KMS-11 (cell line): Measurements from ENCODE around the gene CAMKMT.

Source experiments
- H2AFZ ChIP-seq: fragments of 200-600 bp; sonication (generic); 2 replicates; pipeline ENCODE4 v1.6.1; 2016; ENCODE audit warnings: antibody characterized with exemption, mixed run types, low read depth
- H3K27ac ChIP-seq: fragments of 200-600 bp; sonication (generic); 2 replicates; pipeline ENCODE4 v1.6.1; 2016; ENCODE audit warnings: mild to moderate bottlenecking, mixed run types
- H3K27me3 ChIP-seq: fragments of 200-600 bp; sonication (generic); 2 replicates; pipeline ENCODE4 v1.6.1; 2017; ENCODE audit warnings: mild to moderate bottlenecking, low read depth, mixed run types, moderate library complexity; ENCODE audit not compliant: insufficient read depth
- H3K36me3 ChIP-seq: fragments of 200-600 bp; sonication (generic); 2 replicates; pipeline ENCODE4 v1.6.1; 2017; ENCODE audit warnings: mild to moderate bottlenecking, mixed run types; ENCODE audit not compliant: insufficient read depth
- H3K4me1 ChIP-seq: fragments of 200-600 bp; sonication (generic); 2 replicates; pipeline ENCODE4 v1.6.1; 2016; ENCODE audit warnings: mild to moderate bottlenecking, low read depth, mixed run types; ENCODE audit not compliant: poor library complexity, severe bottlenecking
- H3K4me2 ChIP-seq: fragments of 200-600 bp; sonication (generic); 2 replicates; pipeline ENCODE4 v1.7.0; 2016; ENCODE audit warnings: mild to moderate bottlenecking, mixed run types
- H3K4me3 ChIP-seq: fragments of 200-600 bp; sonication (generic); IDR thresholded peaks from 2 replicates; pipeline ENCODE4 v1.6.1; 2017; ENCODE audit warnings: low read depth, low read length, mixed read lengths; ENCODE audit not compliant: insufficient read depth
- H3K79me2 ChIP-seq: fragments of 200-600 bp; sonication (generic); 2 replicates; pipeline ENCODE4 v1.6.1; 2016; ENCODE audit warnings: low read depth, mixed run types; ENCODE audit not compliant: insufficient read depth
- H3K9ac ChIP-seq: fragments of 200-600 bp; sonication (generic); 2 replicates; pipeline ENCODE4 v1.6.1; 2016; ENCODE audit warnings: mild to moderate bottlenecking, mixed run types
- H4K20me1 ChIP-seq: fragments of 200-600 bp; sonication (generic); 2 replicates; pipeline ENCODE4 v1.6.1; 2016; ENCODE audit warnings: mild to moderate bottlenecking, mixed run types; ENCODE audit not compliant: insufficient read depth
- TF ChIP-seq, protein P1 (sequence below): fragments of 200-600 bp; sonication (generic); conservative IDR thresholded peaks from 2 replicates; pipeline ENCODE4 v1.6.1; 2017; ENCODE audit warnings: low read depth, mild to moderate bottlenecking, antibody characterized with exemption, low read length, moderate library complexity, mixed read lengths

CAMKMT gene

GRCh38 chr2:44328750-44329149, 33.0 kb upstream of the CAMKMT start:
- Histone ChIP-seq H2AFZ (no peak overlapping the region), H3K4me3 (no peak overlapping the region), H4K20me1 (no peaks in the 10 kb centered on the region), H3K79me2 (no peaks in the 10 kb centered on the region), H3K27me3 (no peaks in the 10 kb centered on the region), H3K36me3 (no peaks in the 10 kb centered on the region; the same call in 1 of the 2 replicates), H3K4me2 (no peak overlapping the region), H3K4me1 (no peaks in the 10 kb centered on the region), H3K9ac (no peak overlapping the region), H3K27ac (no peak overlapping the region)
- TF ChIP-seq, protein P1, sequence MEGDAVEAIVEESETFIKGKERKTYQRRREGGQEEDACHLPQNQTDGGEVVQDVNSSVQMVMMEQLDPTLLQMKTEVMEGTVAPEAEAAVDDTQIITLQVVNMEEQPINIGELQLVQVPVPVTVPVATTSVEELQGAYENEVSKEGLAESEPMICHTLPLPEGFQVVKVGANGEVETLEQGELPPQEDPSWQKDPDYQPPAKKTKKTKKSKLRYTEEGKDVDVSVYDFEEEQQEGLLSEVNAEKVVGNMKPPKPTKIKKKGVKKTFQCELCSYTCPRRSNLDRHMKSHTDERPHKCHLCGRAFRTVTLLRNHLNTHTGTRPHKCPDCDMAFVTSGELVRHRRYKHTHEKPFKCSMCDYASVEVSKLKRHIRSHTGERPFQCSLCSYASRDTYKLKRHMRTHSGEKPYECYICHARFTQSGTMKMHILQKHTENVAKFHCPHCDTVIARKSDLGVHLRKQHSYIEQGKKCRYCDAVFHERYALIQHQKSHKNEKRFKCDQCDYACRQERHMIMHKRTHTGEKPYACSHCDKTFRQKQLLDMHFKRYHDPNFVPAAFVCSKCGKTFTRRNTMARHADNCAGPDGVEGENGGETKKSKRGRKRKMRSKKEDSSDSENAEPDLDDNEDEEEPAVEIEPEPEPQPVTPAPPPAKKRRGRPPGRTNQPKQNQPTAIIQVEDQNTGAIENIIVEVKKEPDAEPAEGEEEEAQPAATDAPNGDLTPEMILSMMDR, result no peak

GRCh38 chr2:44329343-44329742, 32.4 kb upstream of the CAMKMT start:
- H3K27me3 ChIP-seq, result no peaks in the 10 kb centered on the region
- TF ChIP-seq, protein P1, result no peak
- no peaks in the 10 kb centered on the region for H4K20me1 ChIP-seq
- H3K4me3 ChIP-seq, result no peak overlapping the region
- no peak overlapping the region for H3K9ac ChIP-seq
- no peak overlapping the region for H2AFZ ChIP-seq
- no peak overlapping the region for H3K4me2 ChIP-seq
- no peaks in the 10 kb centered on the region; the same call in 1 of the 2 replicates for H3K36me3 ChIP-seq
- no peaks in the 10 kb centered on the region for H3K4me1 ChIP-seq
- no peak overlapping the region for H3K27ac ChIP-seq
- no peaks in the 10 kb centered on the region for H3K79me2 ChIP-seq

DNA sequence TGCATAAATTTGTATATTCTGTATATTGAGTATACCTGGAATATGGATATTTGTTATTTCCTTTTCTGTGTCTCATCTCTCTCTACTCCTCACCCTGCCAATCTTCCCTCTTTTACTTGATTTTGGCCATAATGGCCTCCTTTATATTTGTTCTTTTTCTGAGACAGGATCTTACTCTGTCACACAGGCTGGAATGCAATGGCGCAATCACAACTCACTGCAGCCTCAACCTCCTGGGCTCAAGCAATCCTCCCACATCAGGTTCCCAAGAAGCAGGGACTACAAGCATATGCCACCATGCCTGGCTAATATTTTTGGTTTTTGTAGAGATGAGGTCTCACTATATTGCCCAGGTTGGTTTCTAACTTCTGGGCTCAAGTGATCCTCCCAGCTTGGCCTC, 30.9 kb upstream of the CAMKMT start:
- Histone ChIP-seq H3K4me2 (no peak overlapping the region), H3K36me3 (no peaks in the 10 kb centered on the region; the same call in 1 of the 2 replicates), H3K79me2 (no peaks in the 10 kb centered on the region), H2AFZ (no peak overlapping the region), H3K27me3 (no peaks in the 10 kb centered on the region), H3K27ac (no peak overlapping the region), H4K20me1 (no peaks in the 10 kb centered on the region), H3K4me3 (no peak overlapping the region), H3K9ac (no peak overlapping the region), H3K4me1 (no peaks in the 10 kb centered on the region)
- TF ChIP-seq, protein P1, result no peak

- H3K27me3 ChIP-seq, result no peaks in the 10 kb centered on the region
- H3K79me2 ChIP-seq, result no peaks in the 10 kb centered on the region
- H3K27ac ChIP-seq, result no peak overlapping the region
- no peaks in the 10 kb centered on the region for H3K4me1 ChIP-seq
- H3K36me3 ChIP-seq, result 0 out of 2 replicates have a peak, but pooled peaks cover 2% of the 10 kb centered on the region
- H3K4me3 ChIP-seq, result no peak overlapping the region
- TF ChIP-seq, protein P1, result no peak
- H4K20me1 ChIP-seq, result no peaks in the 10 kb centered on the region
- H3K9ac ChIP-seq, result no peak overlapping the region
- H2AFZ ChIP-seq, result no peak overlapping the region
- H3K4me2 ChIP-seq, result no peak overlapping the region
Observed at GRCh38 chr2:44333994-44334393, 27.8 kb upstream of the CAMKMT start.
